Tibial nerve (tissue), 4 donors: Measurements from ENCODE around the gene EMC9.

ENCODE experiments used
- CTCF ChIP-seq, 5 experiments: fragments of 200-600 bp in 3 of 5; fragments of 450-650 bp in 2 of 5; sonication (generic) in 3 of 5; IDR thresholded peaks; one replicate each; pipeline ENCODE4 v1.5.1; 2016 to 2019; ENCODE audit warnings: antibody characterized with exemption in 5 of 5, mild to moderate bottlenecking in 3 of 5, moderate library complexity in 2 of 5
- EP300 ChIP-seq, 2 donors: sonication (generic); formaldehyde crosslinking; IDR thresholded peaks; one replicate each; pipeline ENCODE4 v1.6.1; 2017; ENCODE audit warnings: antibody characterized with exemption in 2 of 2, mild to moderate bottlenecking in 1 of 2
- POLR2A ChIP-seq, 2 donors: fragments of 450-650 bp; IDR thresholded peaks; one replicate each; pipeline ENCODE4 v1.6.1; 2017; ENCODE audit warnings: antibody characterized with exemption in 2 of 2, mild to moderate bottlenecking in 2 of 2, moderate library complexity in 2 of 2

GRCh38 chr14:24177041-24177825 lies 35.8 kb upstream of the EMC9 start:
- TF ChIP-seq CTCF (IDR thresholded peaks at IDR 0.05) = no peak
- TF ChIP-seq EP300 (IDR thresholded peaks at IDR 0.05) = no peak
- no peak for TF ChIP-seq POLR2A (IDR thresholded peaks at IDR 0.05)
